COLO829 (cell line): ENCODE results near the gene DYNLT4.

Experiments
- DNase-seq: peaks from one replicate; pipeline ENCODE4 v3.0.0; 2012; ENCODE audit warnings: low spot score

The DYNLT4 gene

GRCh38 chr1:44757420-44757819, 49.7 kb downstream of the DYNLT4 start:
- DNase-seq, result no peak
